ENCODE measurements around the gene GNPTAB.

The GNPTAB gene

GRCh38 chr12:101714877-101715444, 115.8 kb downstream of the GNPTAB start:
- no peak for DNase-seq (ENCODE audit: extremely low spot score)
- TF ChIP-seq BHLHE40 (IDR thresholded peaks at IDR 0.05; ENCODE audit: borderline replicate concordance) = no peak
- TF ChIP-seq TARDBP (IDR thresholded peaks at IDR 0.05) = no peak
- TF ChIP-seq FOXK2 (IDR thresholded peaks at IDR 0.05) = no peak
- no peak for TF ChIP-seq FOXA1 (IDR thresholded peaks at IDR 0.05)
- TF ChIP-seq ARNT (IDR thresholded peaks at IDR 0.05) = no peak
- no peak for TF ChIP-seq SUZ12 (IDR thresholded peaks at IDR 0.05)
- TF ChIP-seq FOXM1 (IDR thresholded peaks at IDR 0.05; ENCODE audit: borderline replicate concordance) = no peak
- TF ChIP-seq LEF1 (IDR thresholded peaks at IDR 0.05; ENCODE audit: borderline replicate concordance) = no peak
- TF ChIP-seq NFRKB (IDR thresholded peaks at IDR 0.05) = no peak
- no peak for TF ChIP-seq HDGF (IDR thresholded peaks at IDR 0.05; ENCODE audit: borderline replicate concordance)
- POLR2A ChIA-PET = interaction anchor here (0.7 to 1.0 kb wide), 2 partner anchors 9 to 18 kb away, joined by 3 read pairs; partner anchors contain the start of gene CHPT1
- CTCF ChIA-PET = no interaction called here

GRCh38 chr12:101713930-101714329, 116.8 kb downstream of the GNPTAB start:
- TF ChIP-seq SP1 (IDR thresholded peaks at IDR 0.05) (no peak), NFRKB (IDR thresholded peaks at IDR 0.05) (no peak), ARNT (IDR thresholded peaks at IDR 0.05) (no peak), FOXA1 (IDR thresholded peaks at IDR 0.05) (no peak)
- CTCF ChIA-PET = no interaction called here
- POLR2A ChIA-PET = interaction anchor here (1.0 kb wide), 1 partner anchor 17 kb away, joined by 3 read pairs; the partner anchor contains the start of gene CHPT1
- DNase-seq (ENCODE audit: extremely low spot score) = no peak

GRCh38 chr12:101713059-101713682, 117.6 kb downstream of the GNPTAB start:
- TF ChIP-seq SP1 (IDR thresholded peaks at IDR 0.05) = no peak
- TF ChIP-seq ZNF384 (IDR thresholded peaks at IDR 0.05) = no peak
- TF ChIP-seq FOXM1 (IDR thresholded peaks at IDR 0.05; ENCODE audit: borderline replicate concordance) = no peak
- no peak for TF ChIP-seq PKNOX1 (IDR thresholded peaks at IDR 0.05)
- TF ChIP-seq CTBP1 (IDR thresholded peaks at IDR 0.05; ENCODE audit: borderline replicate concordance) = no peak
- TF ChIP-seq SUZ12 (IDR thresholded peaks at IDR 0.05) = no peak
- no peak for TF ChIP-seq FOXK2 (IDR thresholded peaks at IDR 0.05)
- TF ChIP-seq TARDBP (IDR thresholded peaks at IDR 0.05) = no peak
- TF ChIP-seq NFRKB (IDR thresholded peaks at IDR 0.05) = no peak
- TF ChIP-seq BHLHE40 (IDR thresholded peaks at IDR 0.05; ENCODE audit: borderline replicate concordance) = no peak
- TF ChIP-seq ARNT (IDR thresholded peaks at IDR 0.05) = no peak
- TF ChIP-seq LEF1 (IDR thresholded peaks at IDR 0.05; ENCODE audit: borderline replicate concordance) = no peak
- no peak for TF ChIP-seq ELF4 (IDR thresholded peaks at IDR 0.05)
- no peak for TF ChIP-seq HDGF (IDR thresholded peaks at IDR 0.05; ENCODE audit: borderline replicate concordance)
- TF ChIP-seq L3MBTL2 (conservative IDR thresholded peaks at IDR 0.05) = no peak
- no peak for TF ChIP-seq FOXA1 (IDR thresholded peaks at IDR 0.05)
- no peak for DNase-seq (ENCODE audit: extremely low spot score)
- ChIA-PET POLR2A (no interaction called here), CTCF (no interaction called here)

GRCh38 chr12:101710288-101710687, 120.5 kb downstream of the GNPTAB start:
- CTCF ChIA-PET = no interaction called here
- POLR2A ChIA-PET = no interaction called here

GRCh38 chr12:101707131-101707782, 123.5 kb downstream of the GNPTAB start:
- DNase-seq (ENCODE audit: extremely low spot score) = no peak
- TF ChIP-seq CTBP1 (IDR thresholded peaks at IDR 0.05; ENCODE audit: borderline replicate concordance) (no peak), PKNOX1 (IDR thresholded peaks at IDR 0.05) (no peak), SUZ12 (IDR thresholded peaks at IDR 0.05) (no peak), LEF1 (IDR thresholded peaks at IDR 0.05; ENCODE audit: borderline replicate concordance) (no peak), FOXK2 (IDR thresholded peaks at IDR 0.05) (no peak), BHLHE40 (IDR thresholded peaks at IDR 0.05; ENCODE audit: borderline replicate concordance) (no peak), ZNF384 (IDR thresholded peaks at IDR 0.05) (no peak), FOXM1 (IDR thresholded peaks at IDR 0.05; ENCODE audit: borderline replicate concordance) (no peak), HDGF (IDR thresholded peaks at IDR 0.05; ENCODE audit: borderline replicate concordance) (no peak), TARDBP (IDR thresholded peaks at IDR 0.05) (no peak), ARNT (IDR thresholded peaks at IDR 0.05) (no peak), NFRKB (IDR thresholded peaks at IDR 0.05) (no peak), ELF4 (IDR thresholded peaks at IDR 0.05) (no peak), L3MBTL2 (conservative IDR thresholded peaks at IDR 0.05) (no peak), FOXA1 (IDR thresholded peaks at IDR 0.05) (no peak)
- POLR2A ChIA-PET = interaction anchor here (1.1 to 1.9 kb wide), 3 partner anchors 8 to 300 kb away, joined by 3 to 5 read pairs (median 4); partner anchors contain the start of genes ARL1 and CHPT1
- CTCF ChIA-PET = no interaction called here

More at GRCh38 chr12:101710288-101710687, 120.5 kb downstream of the GNPTAB start:
- TF ChIP-seq FOXA1 (IDR thresholded peaks at IDR 0.05) (no peak), TARDBP (IDR thresholded peaks at IDR 0.05) (no peak), L3MBTL2 (conservative IDR thresholded peaks at IDR 0.05) (no peak), ELF4 (IDR thresholded peaks at IDR 0.05) (no peak), ZNF384 (IDR thresholded peaks at IDR 0.05) (no peak), ARNT (IDR thresholded peaks at IDR 0.05) (no peak), SUZ12 (IDR thresholded peaks at IDR 0.05) (no peak), HDGF (IDR thresholded peaks at IDR 0.05; ENCODE audit: borderline replicate concordance) (no peak), CTBP1 (IDR thresholded peaks at IDR 0.05; ENCODE audit: borderline replicate concordance) (no peak), FOXK2 (IDR thresholded peaks at IDR 0.05) (no peak), BHLHE40 (IDR thresholded peaks at IDR 0.05; ENCODE audit: borderline replicate concordance) (no peak), LEF1 (IDR thresholded peaks at IDR 0.05; ENCODE audit: borderline replicate concordance) (no peak), PKNOX1 (IDR thresholded peaks at IDR 0.05) (no peak), FOXM1 (IDR thresholded peaks at IDR 0.05; ENCODE audit: borderline replicate concordance) (no peak), NFRKB (IDR thresholded peaks at IDR 0.05) (no peak), SP1 (IDR thresholded peaks at IDR 0.05) (no peak)
- DNase-seq (ENCODE audit: extremely low spot score) = no peak
